ENCODE results near the gene TMEM184B.
A peak's percentile ranks its signal among the peaks of the same experiment; 100 is the strongest.

Gene TMEM184B

GRCh38 chr22:38271927-38272372 lies 860 bp downstream of the TMEM184B start:
- DNase-seq, result peak; percentile 18

- DNase-seq, result no peak
These were observed 1.7 kb downstream of the TMEM184B start for GRCh38 chr22:38271101-38271500.

DNA sequence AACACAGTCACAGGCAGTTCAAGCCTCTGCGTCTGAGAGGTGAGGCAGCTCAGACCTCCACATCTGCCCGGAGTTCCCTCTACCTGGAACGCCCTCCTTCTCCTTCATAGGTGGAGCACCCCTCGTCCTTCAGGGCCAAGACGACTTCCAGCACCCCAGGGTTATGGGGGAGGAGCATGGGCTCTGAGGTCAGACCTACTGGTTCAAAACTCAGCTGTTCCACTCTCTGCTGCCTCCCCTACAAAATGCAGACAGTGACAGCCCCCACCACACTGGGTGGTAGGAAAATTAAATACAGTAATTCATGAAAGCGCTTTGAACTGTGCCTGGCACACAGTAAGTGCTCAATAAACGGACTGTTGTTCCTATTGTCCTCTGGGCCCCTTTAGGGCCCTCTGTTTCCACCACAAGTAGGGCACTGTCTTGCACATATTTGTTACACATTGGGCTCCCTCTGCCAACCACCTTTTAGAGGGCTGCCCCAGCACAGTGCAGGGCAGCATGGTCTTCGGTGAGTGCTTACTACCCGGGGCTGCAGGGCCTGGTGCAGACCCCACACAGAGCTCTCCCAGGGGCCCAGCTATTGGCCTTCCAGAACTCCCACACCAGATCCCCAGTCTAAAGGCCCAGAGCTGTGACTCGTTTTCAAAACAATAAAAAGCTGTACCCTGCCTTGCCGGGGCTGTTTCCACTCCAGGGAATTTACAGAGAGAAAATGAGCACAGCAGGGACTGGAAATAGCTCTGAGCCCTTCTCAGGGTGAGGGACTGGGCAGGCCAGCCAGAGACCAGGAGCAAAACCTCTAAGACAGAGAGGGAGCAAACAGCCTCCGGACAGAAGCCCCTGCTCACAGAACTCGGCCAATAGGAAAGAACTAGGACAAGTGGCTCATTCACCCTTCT lies 2.5 kb downstream of the TMEM184B start:
- no peak for DNase-seq

GRCh38 chr22:38269466-38269865 lies 3.3 kb downstream of the TMEM184B start:
- DNase-seq, result no peak

GRCh38 chr22:38267086-38267485 lies 5.7 kb downstream of the TMEM184B start:
- no peak for DNase-seq

- DNase-seq, result no peak
These were observed 6.7 kb downstream of the TMEM184B start for GRCh38 chr22:38266120-38266519.

DNA sequence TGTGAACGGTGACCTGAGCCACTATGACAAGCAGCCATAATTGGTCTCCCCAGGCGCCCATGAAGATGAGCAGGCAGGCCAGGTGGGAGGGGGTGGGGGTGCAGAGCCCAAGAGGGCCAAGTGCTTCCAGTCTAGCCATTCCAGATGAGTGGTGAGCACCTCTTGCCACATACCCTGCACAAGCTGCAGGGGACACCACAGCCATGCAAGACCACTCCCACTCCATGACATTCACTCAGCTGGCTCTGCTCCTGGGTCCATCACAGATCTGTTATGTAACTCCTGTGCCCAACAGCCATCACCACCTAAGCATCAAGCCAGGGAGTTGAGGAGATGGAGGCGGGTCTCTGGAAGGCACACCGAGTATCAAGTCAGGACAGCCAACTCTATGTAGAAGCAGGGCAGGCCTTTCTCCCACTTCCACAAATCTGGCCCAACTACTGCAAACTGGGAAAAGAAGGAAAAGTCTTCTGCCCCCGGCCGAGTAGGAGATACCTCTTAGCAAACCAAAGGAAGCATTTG lies 8.4 kb downstream of the TMEM184B start:
- DNase-seq, result no peak

GRCh38 chr22:38262051-38262795 lies 10.6 kb downstream of the TMEM184B start:
- DNase-seq, result peak; percentile 4

DNA sequence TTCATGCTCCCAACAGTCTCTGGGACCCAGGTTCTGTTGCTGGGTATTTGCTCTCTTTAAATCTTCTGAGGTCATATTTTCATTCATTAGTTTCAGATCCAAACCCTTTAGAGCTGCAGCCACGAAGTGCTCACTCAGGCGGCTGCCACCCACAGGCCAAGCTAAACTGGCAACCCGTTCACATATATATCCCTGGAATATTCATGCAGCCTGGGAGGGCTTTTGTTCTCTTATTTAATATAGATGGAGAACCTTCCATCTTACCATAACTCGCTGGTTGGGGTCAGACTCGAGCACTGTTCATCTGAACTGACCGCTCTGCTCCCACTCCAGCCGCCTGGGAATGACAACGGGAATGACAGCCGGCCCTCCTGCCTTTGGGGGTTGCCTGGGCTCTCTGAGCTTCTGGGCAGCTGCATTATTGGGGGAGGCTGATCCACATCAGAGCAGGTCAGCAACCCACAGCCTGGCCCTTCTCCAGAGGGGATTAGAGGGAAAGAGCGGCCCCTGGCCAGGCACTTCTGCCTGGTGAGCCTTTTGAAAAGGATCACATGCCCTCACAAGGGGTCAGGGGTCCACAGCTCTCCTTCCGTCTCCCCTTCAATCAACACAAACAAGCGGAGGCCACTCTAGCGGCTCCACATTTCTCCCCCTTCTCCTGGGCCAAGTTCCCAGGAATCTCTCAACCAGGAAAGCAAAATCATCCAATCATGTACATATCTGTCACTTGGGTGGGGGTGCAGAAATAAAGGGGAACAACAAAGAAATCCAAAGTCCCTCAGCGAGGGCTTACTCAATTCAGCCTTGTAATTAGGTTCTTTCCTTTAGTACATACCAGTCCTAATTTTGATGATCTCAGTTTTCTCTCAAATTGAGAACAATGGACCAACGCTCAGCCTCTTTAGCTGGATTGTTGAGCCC lies 11.8 kb downstream of the TMEM184B start:
- no peak for DNase-seq

- no peak for DNase-seq
These were observed 13.4 kb downstream of the TMEM184B start for GRCh38 chr22:38259370-38259769.

GRCh38 chr22:38258895-38259294 lies 13.9 kb downstream of the TMEM184B start:
- DNase-seq, result no peak

- peak; percentile 68 for DNase-seq
These were observed 15.1 kb downstream of the TMEM184B start for GRCh38 chr22:38257650-38258250.

DNA sequence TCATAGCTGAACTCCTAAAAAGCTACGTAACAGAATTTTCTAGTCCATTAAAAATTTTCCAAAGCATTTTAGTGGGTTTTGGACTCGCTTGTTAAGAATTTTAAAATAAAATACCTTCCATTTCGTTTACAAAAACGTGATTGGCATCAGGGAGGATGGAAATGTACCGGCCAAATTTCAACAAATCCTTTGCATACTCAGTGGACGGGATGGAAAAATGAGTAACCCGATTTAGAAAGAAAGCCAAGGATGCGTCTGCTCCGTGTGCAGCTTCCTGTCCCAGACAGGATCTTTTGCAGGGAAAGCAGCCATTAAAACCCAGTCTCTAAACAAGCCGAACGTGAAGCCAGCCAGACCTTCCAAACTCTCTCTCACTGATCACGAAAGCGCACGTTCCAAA lies 15.6 kb downstream of the TMEM184B start:
- no peak for DNase-seq

- DNase-seq, result no peak
These were observed 17.1 kb downstream of the TMEM184B start for GRCh38 chr22:38255697-38256096.

DNA sequence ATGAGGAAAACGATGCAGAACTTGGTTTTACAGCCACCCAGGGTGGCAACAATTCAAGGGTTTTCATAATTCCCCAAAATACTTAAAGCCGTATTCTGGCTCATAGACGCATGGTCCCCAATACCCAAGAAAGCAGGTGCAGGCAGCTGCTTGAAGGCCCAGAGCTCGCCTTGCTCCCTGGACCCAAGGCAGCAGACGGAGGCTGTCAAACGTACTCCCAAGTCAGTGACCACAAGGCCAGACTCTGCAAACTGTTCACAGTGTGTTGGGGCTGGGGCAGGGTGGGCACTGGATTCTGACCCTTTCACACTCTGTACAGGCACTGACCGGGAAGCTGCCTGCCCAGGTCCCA lies 21.5 kb downstream of the TMEM184B start:
- no peak for DNase-seq

- no peak for DNase-seq
These were observed 22.0 kb downstream of the TMEM184B start for GRCh38 chr22:38250643-38251340.

DNA sequence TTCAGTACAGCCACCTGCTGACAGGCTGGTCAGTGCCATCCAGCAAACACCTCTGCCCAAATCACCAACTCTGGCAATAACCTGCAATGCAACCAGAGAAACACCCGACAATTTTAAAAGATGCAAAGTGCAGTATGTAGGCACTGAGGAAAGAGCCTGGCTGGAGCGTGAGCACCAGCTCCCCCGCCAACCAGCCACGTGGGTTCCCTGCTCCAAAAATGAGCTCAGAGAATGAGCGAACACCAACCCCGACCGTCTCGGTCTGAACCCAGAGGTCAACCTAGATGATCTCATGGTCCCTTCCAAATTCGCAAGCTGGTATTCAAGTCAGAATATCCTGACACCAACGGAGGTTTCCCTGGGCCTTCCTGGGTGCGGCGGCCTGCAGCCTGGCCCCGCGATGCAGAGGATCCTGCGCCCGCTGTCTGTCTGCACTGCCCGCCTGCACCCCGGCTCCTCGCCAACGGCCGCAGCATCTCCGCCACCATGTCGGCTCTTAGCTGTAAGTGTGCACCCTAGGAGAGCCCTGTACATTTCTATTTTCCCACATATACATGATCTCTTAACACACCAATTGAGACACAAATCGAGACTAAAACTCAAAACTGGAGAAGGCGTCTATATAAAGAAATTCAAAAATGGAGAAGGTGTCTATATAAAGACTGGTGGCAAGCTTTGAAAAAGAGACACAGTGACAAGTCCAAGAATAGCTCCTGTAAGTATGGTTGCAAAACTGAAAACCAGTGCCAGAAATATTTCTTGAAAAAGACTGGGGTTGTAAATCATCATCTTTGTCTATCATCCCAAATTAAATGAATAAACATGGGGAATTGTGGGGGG lies 22.8 kb downstream of the TMEM184B start:
- no peak for DNase-seq

- no peak for DNase-seq
These were observed 23.5 kb downstream of the TMEM184B start for GRCh38 chr22:38249301-38249700.

DNA sequence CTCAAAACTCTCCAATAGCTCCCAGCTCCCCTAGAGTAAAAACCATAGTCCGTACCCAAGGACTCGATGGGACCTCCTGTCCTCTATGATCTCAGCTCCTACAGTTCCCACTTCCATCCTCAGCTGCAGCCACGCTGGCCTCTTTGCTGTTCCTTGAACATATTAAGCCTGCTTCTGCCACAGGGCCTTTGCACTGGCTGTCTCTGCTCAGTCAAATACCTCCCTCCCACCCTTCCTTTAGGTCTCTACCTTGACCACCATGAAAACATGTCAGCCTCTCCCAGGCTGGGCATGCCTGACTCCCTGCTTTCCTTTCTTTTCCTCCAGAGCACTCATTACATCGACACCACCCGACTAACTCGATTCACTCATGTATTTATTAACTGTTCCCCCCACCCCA lies 24.5 kb downstream of the TMEM184B start:
- no peak for DNase-seq

DNA sequence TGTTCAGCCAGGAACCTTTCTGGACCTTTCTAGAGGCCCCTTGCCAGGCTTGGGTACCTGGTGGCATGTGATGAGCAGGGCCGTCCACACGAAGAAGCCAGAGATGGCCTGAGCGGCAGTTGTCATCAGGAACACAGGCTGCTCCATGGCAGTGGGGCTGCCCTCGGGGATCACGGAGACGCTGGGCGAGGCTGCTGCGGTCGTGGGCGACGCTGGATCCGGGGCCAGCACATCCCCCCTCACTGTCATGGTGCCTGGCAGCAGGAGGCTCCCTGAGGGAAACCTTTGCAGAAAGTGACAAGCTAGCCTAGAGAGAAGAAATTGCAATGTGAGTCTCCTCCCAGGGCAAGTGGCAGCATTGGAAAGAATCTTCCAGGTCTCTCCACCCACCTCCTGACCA lies 25.1 kb downstream of the TMEM184B start:
- DNase-seq, result no peak

GRCh38 chr22:38246692-38247091 lies 26.1 kb downstream of the TMEM184B start:
- no peak for DNase-seq

Data from NCI-H1092 (cell line).